Umbilical cord (tissue), 2 donors: ENCODE measurements around the gene TCF12. TPM values are rescaled to one million over a fixed set of nuclear protein-coding genes. Genes with fewer than 3 reads are reported as not detected.
"Not testable (repeated sequence)": the region's sequence is repeated elsewhere in the genome, so short reads cannot be mapped to it uniquely, and the experiment has no call there.

Experiments
- DNase-seq: peaks from one replicate; pipeline ENCODE4 v3.0.0-alpha.2; 2015; ENCODE audit warnings: low spot score
- total RNA-seq: library from RNA; depleted of rRNA; stranded (reverse); fragments of >200 nt; gene quantifications from one replicate; pipeline ENCODE4 v1.2.3, GENCODE V29; 2014; ENCODE audit warnings: low replicate concordance; ENCODE audit not compliant: insufficient read depth

Gene TCF12
- total RNA-seq, 1 donor from 2014 or later: 119 TPM

- DNase-seq: no peak
Observed at GRCh38 chr15:56946150-56946549, 27.7 kb downstream of the TCF12 start.

- DNase-seq: no peak
Observed at GRCh38 chr15:56948000-56948763, 29.7 kb downstream of the TCF12 start.

GRCh38 chr15:56948764-56949101 lies 30.3 kb downstream of the TCF12 start:
- no peak for DNase-seq

GRCh38 chr15:56950979-56951378 lies 32.5 kb downstream of the TCF12 start:
- DNase-seq: no peak

GRCh38 chr15:56953790-56954189 lies 35.3 kb downstream of the TCF12 start:
- no peak for DNase-seq

- not testable (repeated sequence) for DNase-seq
Observed at GRCh38 chr15:56955011-56955410, 36.6 kb downstream of the TCF12 start.

GRCh38 chr15:56956538-56956937 lies 38.1 kb downstream of the TCF12 start:
- no peak for DNase-seq

GRCh38 chr15:56957812-56958406 lies 39.5 kb downstream of the TCF12 start:
- DNase-seq: no peak

GRCh38 chr15:56959318-56959648 lies 40.8 kb downstream of the TCF12 start:
- DNase-seq: no peak

- DNase-seq: no peak
Observed at GRCh38 chr15:56960116-56960515, 41.7 kb downstream of the TCF12 start.

- DNase-seq: peak; percentile 49
Observed at GRCh38 chr15:56963126-56963525, 44.7 kb downstream of the TCF12 start.

GRCh38 chr15:56963710-56964109 lies 45.3 kb downstream of the TCF12 start:
- DNase-seq: peak; percentile 78

GRCh38 chr15:56964182-56964581 lies 45.7 kb downstream of the TCF12 start:
- peak; percentile 41 for DNase-seq

- DNase-seq: no peak
Observed at GRCh38 chr15:56965231-56966013, 47.0 kb downstream of the TCF12 start.

GRCh38 chr15:56967336-56967735 lies 48.9 kb downstream of the TCF12 start:
- no peak for DNase-seq

- no peak for DNase-seq
Observed at GRCh38 chr15:56968256-56968655, 49.8 kb downstream of the TCF12 start.

GRCh38 chr15:56968821-56969220 lies 50.4 kb downstream of the TCF12 start:
- DNase-seq: no peak

- no peak for DNase-seq
Observed at GRCh38 chr15:56969265-56969895, 50.9 kb downstream of the TCF12 start.

GRCh38 chr15:56971571-56971970 lies 53.1 kb downstream of the TCF12 start:
- no peak for DNase-seq

- no peak for DNase-seq
Observed at GRCh38 chr15:56972016-56972415, 53.6 kb downstream of the TCF12 start.

- DNase-seq: no peak
Observed at GRCh38 chr15:56972426-56972825, 54.0 kb downstream of the TCF12 start.

- no peak for DNase-seq
Observed at GRCh38 chr15:56973463-56973862, 55.0 kb downstream of the TCF12 start.
